PC-3 (cell line): Measurements from ENCODE around the gene OR2A12. TPM values are rescaled to one million over a fixed set of nuclear protein-coding genes. Genes with fewer than 3 reads are reported as not detected.

Experiments
- ATAC-seq: fragments of 200-7000 bp; cut with Tn5 transposase; 2 replicates; pipeline ENCODE4 v1.9.1; 2020; ENCODE audit warnings: mild to moderate bottlenecking, moderate library complexity
- Bru-seq: library from RNA; stranded (reverse); fragments of 400-500 nt; gene quantifications from one replicate; lab custom pipeline; 2021; lab: Mats Ljungman, UMichigan
- BruChase-seq, 2 experiments: library from RNA; stranded (reverse); fragments of 400-500 nt; gene quantifications; one replicate each; lab custom pipeline; 2021; lab: Mats Ljungman, UMichigan
- BruUV-seq: library from RNA; stranded (reverse); fragments of 400-500 nt; replicated peaks from 2 replicates; lab custom pipeline; 2021; lab: Mats Ljungman, UMichigan
- CTCF ChIA-PET: fragments of 300-600 bp; sonication (Branson Sonifier 250); formaldehyde crosslinking; loops from one replicate; lab custom pipeline; 2022; ENCODE audit warnings: antibody characterized with exemption; lab: Charles Lee
- POLR2A ChIA-PET: fragments of 300-600 bp; sonication (Branson Sonifier 250); formaldehyde crosslinking; loops from one replicate; lab custom pipeline; 2022; ENCODE audit warnings: antibody characterized with exemption; ENCODE audit not compliant: unreplicated experiment; lab: Charles Lee
- DNase-seq: peaks from one replicate; pipeline ENCODE4 v3.0.0-alpha.2; 2015
- H2AFZ ChIP-seq: fragments of 300-600 bp; sonication (generic); 2 replicates; pipeline ENCODE4 v1.6.0; 2016; ENCODE audit warnings: antibody characterized with exemption, low read length
- H3F3A ChIP-seq: fragments of 300-600 bp; sonication (generic); one replicate; pipeline ENCODE4 v1.6.0; 2017; ENCODE audit warnings: antibody characterized with exemption, low read length, control low read depth, mild to moderate bottlenecking; ENCODE audit not compliant: unreplicated experiment
- H3K27ac ChIP-seq: fragments of 300-600 bp; sonication (generic); 2 replicates; pipeline ENCODE4 v1.5.1; 2016; ENCODE audit warnings: mild to moderate bottlenecking, low read length
- H3K27me3 ChIP-seq: fragments of 300-600 bp; sonication (generic); 2 replicates; pipeline ENCODE4 v1.6.1; 2016; ENCODE audit warnings: low read length, mixed read lengths
- H3K36me3 ChIP-seq: fragments of 300-600 bp; sonication (generic); 2 replicates; pipeline ENCODE4 v1.6.1; 2016; ENCODE audit warnings: low read depth, mixed run types, low read length, mixed read lengths
- H3K4me1 ChIP-seq: fragments of 300-600 bp; sonication (generic); 2 replicates; pipeline ENCODE4 v1.5.1; 2016; ENCODE audit warnings: low read length; ENCODE audit not compliant: insufficient read depth
- H3K4me2 ChIP-seq: fragments of 300-600 bp; sonication (generic); 2 replicates; pipeline ENCODE4 v1.6.0; 2016; ENCODE audit warnings: low read length
- H3K4me3 ChIP-seq: fragments of 300-600 bp; sonication (generic); 2 replicates; pipeline ENCODE4 v1.5.1; 2016; ENCODE audit warnings: mild to moderate bottlenecking, low read length, mixed read lengths
- H3K79me2 ChIP-seq: fragments of 300-600 bp; sonication (generic); 2 replicates; pipeline ENCODE4 v1.6.1; 2017; ENCODE audit warnings: low read length, mixed read lengths
- H3K9ac ChIP-seq: fragments of 300-600 bp; sonication (generic); 2 replicates; pipeline ENCODE4 v1.6.0; 2016; ENCODE audit warnings: mild to moderate bottlenecking, low read length
- H3K9me2 ChIP-seq: fragments of 300-600 bp; sonication (generic); replicated peaks from 2 replicates; pipeline ENCODE4 v1.6.1; 2016; ENCODE audit warnings: mixed run types, low read length, mixed read lengths
- H3K9me3 ChIP-seq: fragments of 300-600 bp; sonication (generic); 2 replicates; pipeline ENCODE4 v1.6.1; 2016; ENCODE audit warnings: low read length, mixed read lengths
- H4K20me1 ChIP-seq: fragments of 300-600 bp; sonication (generic); 2 replicates; pipeline ENCODE4 v1.6.1; 2016; ENCODE audit warnings: low read length, mixed read lengths
- CTCF ChIP-seq: fragments of 300-600 bp; sonication (generic); conservative IDR thresholded peaks from 2 replicates; pipeline ENCODE4 v1.5.1; 2017; ENCODE audit warnings: antibody characterized with exemption, low read depth, mild to moderate bottlenecking, low read length
- EZH2 ChIP-seq: fragments of 300-600 bp; sonication (generic); IDR thresholded peaks from one replicate; pipeline ENCODE4 v1.6.1; 2017; ENCODE audit warnings: antibody characterized with exemption, mild to moderate bottlenecking, low read length; ENCODE audit not compliant: unreplicated experiment
- EZH2phosphoT487 ChIP-seq: fragments of 300-600 bp; sonication (generic); IDR thresholded peaks from 2 replicates; pipeline ENCODE4 v1.6.1; 2018; ENCODE audit warnings: mild to moderate bottlenecking, antibody characterized with exemption, low read length, borderline replicate concordance
- intact Hi-C: fragments of 100-400 bp; cut with micrococcal nuclease; formaldehyde crosslinking; loops from 2 replicates; pipeline ENCODE4 v1.9.0; 2023
- long read RNA-seq: library from polyadenylated mRNA; unstranded; transcript quantifications from one replicate; pipeline ENCODE4 v2.0.0, GENCODE V29; 2021; ENCODE audit not compliant: unreplicated experiment
- total RNA-seq: library from RNA; depleted of rRNA; stranded (reverse); fragments of >200 nt; gene quantifications from 2 replicates; pipeline ENCODE4 v1.2.3, GENCODE V29; 2014; rRNA removed

Gene OR2A12
- total RNA-seq, result not detected in 2 replicates
- percentile 6 among the genes with signal in this experiment for Bru-seq, nascent RNA
- not detected for BruChase-seq, experiment 1, labeled RNA remaining after a 6-hour chase
- BruChase-seq, experiment 2, labeled RNA remaining after a 2-hour chase, result not detected
- long read RNA-seq, result 0 reads

GRCh38 chr7:144085978-144086377 lies at the start of gene OR2A12:
Gene OR2A12 (plus strand): TSS chr7:144086278. CDS start chr7:144095108, 8,830 bp downstream.
- Histone ChIP-seq H3K9me3 (no peaks in the 10 kb centered on the region), H3K27me3 (no peaks in the 10 kb centered on the region), H3K4me3 (no peak within 1 kb of the TSS), H2AFZ (no peak within 1 kb of the TSS), H3F3A (no peaks in the 10 kb centered on the region), H3K9me2 (no peaks in the 10 kb centered on the region), H3K4me2 (no peak within 1 kb of the TSS), H3K27ac (no peak within 1 kb of the TSS), H4K20me1 (no peaks in the 10 kb centered on the region), H3K9ac (no peak within 1 kb of the TSS), H3K79me2 (no peaks in the 10 kb centered on the region), H3K4me1 (no peaks in the 10 kb centered on the region), H3K36me3 (no peaks in the 10 kb centered on the region)
- TF ChIP-seq EZH2 (no peak), EZH2phosphoT487 (no peak), CTCF (no peak)
- intact Hi-C loops, result no loop called here
- ATAC-seq (no peak), DNase-seq (no peak)
- no TSS peak for BruUV-seq
- CTCF ChIA-PET, result no interaction called here
- POLR2A ChIA-PET, result no interaction called here

GRCh38 chr7:144036302-144036885 lies 49.7 kb upstream of the OR2A12 start:
- peaks cover 41% of the 10 kb centered on the region for H3K4me1 ChIP-seq
- no peak overlapping the region for H3K9ac ChIP-seq
- H3K27me3 ChIP-seq, result no peaks in the 10 kb centered on the region
- H3K4me2 ChIP-seq, result peak overlapping the region; percentile 23; the same call in 1 of the 2 replicates
- H3K36me3 ChIP-seq, result no peaks in the 10 kb centered on the region
- H3K79me2 ChIP-seq, result no peaks in the 10 kb centered on the region
- POLR2A ChIA-PET, result no interaction called here
- H2AFZ ChIP-seq, result no peak overlapping the region
- ATAC-seq, result no peak
- BruUV-seq, result no TSS peak
- intact Hi-C loops, result no loop called here
- H3F3A ChIP-seq, result no peaks in the 10 kb centered on the region
- H3K9me3 ChIP-seq, result no peaks in the 10 kb centered on the region
- H3K4me3 ChIP-seq, result no peak overlapping the region
- no peak for TF ChIP-seq CTCF
- no peaks in the 10 kb centered on the region for H4K20me1 ChIP-seq
- CTCF ChIA-PET, result no interaction called here
- no peaks in the 10 kb centered on the region for H3K9me2 ChIP-seq
- peak overlapping the region; percentile 47; the same call in 1 of the 2 replicates for H3K27ac ChIP-seq
- DNase-seq, result no peak

- peaks cover 36% of the 10 kb centered on the region for H3K4me1 ChIP-seq
- H3K9me2 ChIP-seq, result no peaks in the 10 kb centered on the region
- H3K9me3 ChIP-seq, result no peaks in the 10 kb centered on the region
- no peak overlapping the region for H3K9ac ChIP-seq
- TF ChIP-seq CTCF (no peak), EZH2 (no peak), EZH2phosphoT487 (no peak)
- CTCF ChIA-PET, result no interaction called here
- POLR2A ChIA-PET, result no interaction called here
- H3K4me2 ChIP-seq, result no peak overlapping the region
- no peaks in the 10 kb centered on the region for H3K79me2 ChIP-seq
- no peak overlapping the region for H2AFZ ChIP-seq
- H3K27me3 ChIP-seq, result no peaks in the 10 kb centered on the region
- DNase-seq (no peak), ATAC-seq (no peak)
- H3K4me3 ChIP-seq, result no peak overlapping the region
- no peak overlapping the region for H3K27ac ChIP-seq
- H3K36me3 ChIP-seq, result no peaks in the 10 kb centered on the region
- intact Hi-C loops, result no loop called here
- no TSS peak for BruUV-seq
- H3F3A ChIP-seq, result no peaks in the 10 kb centered on the region
- H4K20me1 ChIP-seq, result no peaks in the 10 kb centered on the region
These were observed 48.6 kb upstream of the OR2A12 start for GRCh38 chr7:144037414-144038035.
